ENCODE data around the gene RERE.

- no peak for TF ChIP-seq EZH2 (IDR thresholded peaks at IDR 0.05; ENCODE audit: borderline replicate concordance)
- TF ChIP-seq CTCF (IDR thresholded peaks at IDR 0.05; ENCODE audit: poor library complexity): no peak
- no peak for TF ChIP-seq EZH2phosphoT487 (IDR thresholded peaks at IDR 0.05; ENCODE audit: low read depth, severe bottlenecking, unreplicated experiment)
Measured at GRCh38 chr1:8388732-8389562, 428.5 kb downstream of the RERE start.

All from hepatocyte (in vitro differentiated cells).